K562 (cell line): Measurements from ENCODE around the gene LINGO4. TPM values are rescaled to one million over a fixed set of nuclear protein-coding genes. Genes with fewer than 3 reads are reported as not detected.

Experiments
- ATF7 ChIP-seq: fragments of 450-650 bp; IDR thresholded peaks from 2 replicates; pipeline ENCODE4 v1.7.1; 2014; ENCODE audit warnings: mild to moderate bottlenecking, moderate library complexity
- BMI1 ChIP-seq: fragments of 150-350 bp; IDR thresholded peaks from 2 replicates; pipeline ENCODE4 v1.6.1; 2014; ENCODE audit warnings: low read length
- BRD9 ChIP-seq: fragments of 450-650 bp; IDR thresholded peaks from 2 replicates; pipeline ENCODE4 v1.6.1; 2018; ENCODE audit warnings: low read depth; ENCODE audit not compliant: partially characterized antibody
- E2F3 ChIP-seq: fragments of 250-450 bp; sonication (Bioruptor Pico); IDR thresholded peaks from 2 replicates; pipeline ENCODE4 v1.4.0; 2020; ENCODE audit warnings: mild to moderate bottlenecking
- GABPB2 ChIP-seq: fragments of 250-450 bp; sonication (Bioruptor Pico); conservative IDR thresholded peaks from 2 replicates; pipeline ENCODE4 v1.5.1; 2021; ENCODE audit warnings: mild to moderate bottlenecking
- JUN ChIP-seq, 2 experiments: sonication (generic) in 1 of 2; formaldehyde crosslinking in 1 of 2; IDR thresholded peaks; 2 replicates each; pipeline versions ENCODE4 v1.6.1 to v1.8.0; 2012 to 2022; ENCODE audit warnings: borderline replicate concordance in 2 of 2, mild to moderate bottlenecking in 2 of 2, improper control_type of control experiment in 1 of 2, low read depth in 1 of 2, low read length in 1 of 2, missing genetic modification reagents in 1 of 2
- KLF16 ChIP-seq: IDR thresholded peaks from 2 replicates; pipeline ENCODE4 v1.6.1; 2016; ENCODE audit warnings: antibody characterized with exemption
- L3MBTL2 ChIP-seq: fragments of 450-650 bp; IDR thresholded peaks from 2 replicates; pipeline ENCODE4 v1.6.1; 2016; ENCODE audit warnings: mild to moderate bottlenecking, moderate library complexity
- LCOR ChIP-seq: sonication (generic); formaldehyde crosslinking; IDR thresholded peaks from 2 replicates; pipeline ENCODE4 v1.8.0; 2022; ENCODE audit warnings: mild to moderate bottlenecking, missing genetic modification reagents
- NFIX ChIP-seq: fragments of 250-450 bp; sonication (Bioruptor Pico); IDR thresholded peaks from 2 replicates; pipeline ENCODE4 v1.4.0; 2020; ENCODE audit warnings: low read depth, mild to moderate bottlenecking, moderate library complexity
- POLR2B ChIP-seq: fragments of 450-650 bp; IDR thresholded peaks from 2 replicates; pipeline ENCODE4 v1.6.1; 2018; ENCODE audit warnings: low read depth; ENCODE audit not compliant: partially characterized antibody
- RAD21 ChIP-seq, 2 experiments: fragments of 250-450 bp in 1 of 2; fragments of 450-650 bp in 1 of 2; sonication (Bioruptor Pico) in 1 of 2; formaldehyde crosslinking in 1 of 2; IDR thresholded peaks in 1 of 2; conservative IDR thresholded peaks in 1 of 2; 2 replicates each; pipeline versions ENCODE4 v1.4.0 to v1.8.0; 2020 to 2022; ENCODE audit warnings: mild to moderate bottlenecking in 2 of 2, moderate library complexity in 1 of 2
- RAD51 ChIP-seq: fragments of 450-650 bp; IDR thresholded peaks from 2 replicates; pipeline ENCODE4 v1.7.1; 2016; ENCODE audit warnings: low read depth, mild to moderate bottlenecking, borderline replicate concordance
- RHOXF2B ChIP-seq: fragments of 250-450 bp; sonication (Bioruptor Pico); conservative IDR thresholded peaks from 2 replicates; pipeline ENCODE4 v1.5.1; 2021
- SMARCA4 ChIP-seq: fragments of 450-650 bp; IDR thresholded peaks from 2 replicates; pipeline ENCODE4 v1.6.1; 2016
- TCF3 ChIP-seq: sonication (generic); formaldehyde crosslinking; IDR thresholded peaks from 2 replicates; pipeline ENCODE4 v1.4.0; 2020; ENCODE audit warnings: mild to moderate bottlenecking, missing genetic modification reagents
- TRIM24 ChIP-seq, 2 experiments: fragments of 450-650 bp; IDR thresholded peaks; 2 replicates each; pipeline ENCODE4 v1.6.1; 2016
- ZFX ChIP-seq: sonication (generic); formaldehyde crosslinking; IDR thresholded peaks from 2 replicates; pipeline ENCODE4 v1.8.0; 2022; ENCODE audit warnings: mild to moderate bottlenecking, missing genetic modification reagents, moderate library complexity
- ZNF431 ChIP-seq: sonication (generic); formaldehyde crosslinking; IDR thresholded peaks from 2 replicates; pipeline ENCODE4 v1.8.0; 2022; ENCODE audit warnings: mild to moderate bottlenecking, missing genetic modification reagents
- ZNF561 ChIP-seq: fragments of 450-650 bp; formaldehyde crosslinking; conservative IDR thresholded peaks from 2 replicates; pipeline ENCODE4 v1.4.0; 2020; ENCODE audit warnings: mild to moderate bottlenecking, moderate library complexity
- ZNF740 ChIP-seq, 3 experiments: fragments of 200-800 bp in 1 of 3; sonication (Bioruptor generic) in 1 of 3; sonication (generic) in 1 of 3; formaldehyde crosslinking in 1 of 3; IDR thresholded peaks; 2 replicates each; pipeline versions ENCODE4 v1.6.1 to v1.8.0; 2016 to 2022; ENCODE audit warnings: mild to moderate bottlenecking in 2 of 3, missing compliant biosample characterization in 2 of 3, missing genetic modification characterization in 2 of 3, missing genetic modification reagents in 1 of 3
- polyA plus RNA-seq, 8 experiments: library from polyadenylated mRNA; depleted of rRNA in 4 of 8; stranded (reverse) in 5 of 8; unstranded in 3 of 8; fragments of >200 nt; fragmentation: Nextera tagmentation in 2 of 8; fragmentation: Illumina TruSeq in 1 of 8; extraction: Ambion mirVana in 2 of 8; extraction: Trizol in 1 of 8; gene quantifications; 2 replicates each; pipeline versions ENCODE4 v1.2.1 to v1.2.3, GENCODE V29; 2011 to 2014; ENCODE audit warnings: inconsistent platforms in 1 of 8, missing spikeins in 1 of 8
- total RNA-seq, 7 experiments: library from RNA; depleted of rRNA in 6 of 7; stranded (reverse); fragments of >200 nt in 6 of 7; fragmentation: Illumina TruSeq in 2 of 7; extraction: Trizol in 2 of 7; gene quantifications; 2 replicates each; pipeline versions ENCODE4 v1.2.1 to v1.2.3, GENCODE V29; 2011 to 2021; ENCODE audit warnings: low replicate concordance in 1 of 7
- TF ChIP-seq, protein P1 (sequence below), 2 experiments: fragments of 450-650 bp in 1 of 2; sonication (generic) in 1 of 2; formaldehyde crosslinking in 1 of 2; IDR thresholded peaks in 1 of 2; conservative IDR thresholded peaks in 1 of 2; 2 replicates each; pipeline versions ENCODE4 v1.6.1 to v1.8.1; 2016 to 2023; ENCODE audit warnings: mild to moderate bottlenecking in 2 of 2, moderate library complexity in 2 of 2, inconsistent platforms in 1 of 2, missing genetic modification reagents in 1 of 2
- TF ChIP-seq, protein P2 (sequence below): fragments of 450-650 bp; formaldehyde crosslinking; IDR thresholded peaks from 2 replicates; pipeline ENCODE4 v1.4.0; 2022; ENCODE audit warnings: missing genetic modification characterization
- TF ChIP-seq, protein P3 (sequence below), 3 experiments: IDR thresholded peaks in 2 of 3; conservative IDR thresholded peaks in 1 of 3; 2 replicates each; pipeline ENCODE4 v1.5.1; 2011 to 2012; ENCODE audit warnings: low read length in 3 of 3, mild to moderate bottlenecking in 3 of 3, control low read depth in 2 of 3, improper control_type of control experiment in 1 of 3, inconsistent platforms in 1 of 3, low read depth in 1 of 3, mixed read lengths in 1 of 3, moderate library complexity in 1 of 3; ENCODE audit not compliant: insufficient read depth in 2 of 3

LINGO4 gene
- total and polyA plus RNA-seq, 9 of the 15 experiments (the other 6 are each of a cell fraction or from before 2014, with no cell fraction given): not detected

- no peak for TF ChIP-seq RHOXF2B (CRISPR knock-in tag)
- TF ChIP-seq GABPB2 (CRISPR knock-in tag): no peak
- TF ChIP-seq, protein P1, sequence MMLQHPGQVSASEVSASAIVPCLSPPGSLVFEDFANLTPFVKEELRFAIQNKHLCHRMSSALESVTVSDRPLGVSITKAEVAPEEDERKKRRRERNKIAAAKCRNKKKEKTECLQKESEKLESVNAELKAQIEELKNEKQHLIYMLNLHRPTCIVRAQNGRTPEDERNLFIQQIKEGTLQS (IDR thresholded peaks at IDR 0.05): peak; percentile 72
- TF ChIP-seq, protein P1 (CRISPR knock-in tag; conservative IDR thresholded peaks at IDR 0.05): peak; percentile 71; the same call in 1 of the 2 replicates
- no peak for TF ChIP-seq BMI1
- no peak for TF ChIP-seq NFIX (CRISPR knock-in tag)
- no peak for TF ChIP-seq ZNF561 (CRISPR knock-in tag)
- TF ChIP-seq, protein P2, sequence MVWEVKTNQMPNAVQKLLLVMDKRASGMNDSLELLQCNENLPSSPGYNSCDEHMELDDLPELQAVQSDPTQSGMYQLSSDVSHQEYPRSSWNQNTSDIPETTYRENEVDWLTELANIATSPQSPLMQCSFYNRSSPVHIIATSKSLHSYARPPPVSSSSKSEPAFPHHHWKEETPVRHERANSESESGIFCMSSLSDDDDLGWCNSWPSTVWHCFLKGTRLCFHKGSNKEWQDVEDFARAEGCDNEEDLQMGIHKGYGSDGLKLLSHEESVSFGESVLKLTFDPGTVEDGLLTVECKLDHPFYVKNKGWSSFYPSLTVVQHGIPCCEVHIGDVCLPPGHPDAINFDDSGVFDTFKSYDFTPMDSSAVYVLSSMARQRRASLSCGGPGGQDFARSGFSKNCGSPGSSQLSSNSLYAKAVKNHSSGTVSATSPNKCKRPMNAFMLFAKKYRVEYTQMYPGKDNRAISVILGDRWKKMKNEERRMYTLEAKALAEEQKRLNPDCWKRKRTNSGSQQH (CRISPR knock-in tag): no peak
- TF ChIP-seq ZNF740 (CRISPR knock-in tag; IDR thresholded peaks at IDR 0.05): no peak
- no peak for TF ChIP-seq ZNF740 (tag; IDR thresholded peaks at IDR 0.05)
- no peak for TF ChIP-seq TCF3 (CRISPR knock-in tag)
- TF ChIP-seq ZFX (CRISPR knock-in tag): no peak
- no peak for TF ChIP-seq LCOR (CRISPR knock-in tag)
- TF ChIP-seq ZNF431: 0 out of 2 replicates have a peak, but pooled peaks have one; percentile 18
- TF ChIP-seq KLF16: no peak
- TF ChIP-seq BRD9: peak; percentile 62
- peak; percentile 90 for TF ChIP-seq L3MBTL2
- TF ChIP-seq E2F3 (CRISPR knock-in tag): no peak
- TF ChIP-seq JUN (IDR thresholded peaks at IDR 0.05; ENCODE audit: borderline replicate concordance, low read depth, low read length): peak; percentile 50; the same call in 1 of the 2 replicates
- TF ChIP-seq JUN (CRISPR knock-in tag; IDR thresholded peaks at IDR 0.05; ENCODE audit: borderline replicate concordance): no peak
- peak; percentile 40 for TF ChIP-seq ATF7
- TF ChIP-seq POLR2B: no peak
- peak; percentile 50; the same call in 1 of the 2 replicates for TF ChIP-seq SMARCA4
- TF ChIP-seq RAD51: 0 out of 2 replicates have a peak, but pooled peaks have one; percentile 17
- TF ChIP-seq, protein P3, sequence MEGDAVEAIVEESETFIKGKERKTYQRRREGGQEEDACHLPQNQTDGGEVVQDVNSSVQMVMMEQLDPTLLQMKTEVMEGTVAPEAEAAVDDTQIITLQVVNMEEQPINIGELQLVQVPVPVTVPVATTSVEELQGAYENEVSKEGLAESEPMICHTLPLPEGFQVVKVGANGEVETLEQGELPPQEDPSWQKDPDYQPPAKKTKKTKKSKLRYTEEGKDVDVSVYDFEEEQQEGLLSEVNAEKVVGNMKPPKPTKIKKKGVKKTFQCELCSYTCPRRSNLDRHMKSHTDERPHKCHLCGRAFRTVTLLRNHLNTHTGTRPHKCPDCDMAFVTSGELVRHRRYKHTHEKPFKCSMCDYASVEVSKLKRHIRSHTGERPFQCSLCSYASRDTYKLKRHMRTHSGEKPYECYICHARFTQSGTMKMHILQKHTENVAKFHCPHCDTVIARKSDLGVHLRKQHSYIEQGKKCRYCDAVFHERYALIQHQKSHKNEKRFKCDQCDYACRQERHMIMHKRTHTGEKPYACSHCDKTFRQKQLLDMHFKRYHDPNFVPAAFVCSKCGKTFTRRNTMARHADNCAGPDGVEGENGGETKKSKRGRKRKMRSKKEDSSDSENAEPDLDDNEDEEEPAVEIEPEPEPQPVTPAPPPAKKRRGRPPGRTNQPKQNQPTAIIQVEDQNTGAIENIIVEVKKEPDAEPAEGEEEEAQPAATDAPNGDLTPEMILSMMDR (IDR thresholded peaks at IDR 0.05 in 2 of 3, conservative IDR thresholded peaks at IDR 0.05 in 1 of 3; ENCODE audit: insufficient read depth in 2 of 3, low read depth in 1 of 3, low read length in 3 of 3): peak; percentile 35 to 46 (median 39); a peak in 3 of 6 replicates
- 0 out of 4 replicates have a peak, but pooled peaks of 1 of the 2 experiments have one; percentile 7 for TF ChIP-seq TRIM24 (IDR thresholded peaks at IDR 0.05)
- TF ChIP-seq RAD21 (CRISPR knock-in tag; conservative IDR thresholded peaks at IDR 0.05 in 1 of 2, IDR thresholded peaks at IDR 0.05 in 1 of 2): peak in 1 of 2 experiments; percentile 41; a peak in 2 of 4 replicates
Observed at GRCh38 chr1:151846062-151846568, 40.9 kb upstream of the LINGO4 start (continued).
